GM19455 (cell line): ENCODE data around the gene OLFML2A.
"Not testable (repeated sequence)": the region's sequence is repeated elsewhere in the genome, so short reads cannot be mapped to it uniquely, and the experiment has no call there.

ENCODE experiments used
- ATAC-seq: cut with Tn5 transposase; IDR thresholded peaks from one replicate; pipeline ENCODE4 v1.9.1; 2021; ENCODE audit not compliant: unreplicated experiment

OLFML2A gene

DNA sequence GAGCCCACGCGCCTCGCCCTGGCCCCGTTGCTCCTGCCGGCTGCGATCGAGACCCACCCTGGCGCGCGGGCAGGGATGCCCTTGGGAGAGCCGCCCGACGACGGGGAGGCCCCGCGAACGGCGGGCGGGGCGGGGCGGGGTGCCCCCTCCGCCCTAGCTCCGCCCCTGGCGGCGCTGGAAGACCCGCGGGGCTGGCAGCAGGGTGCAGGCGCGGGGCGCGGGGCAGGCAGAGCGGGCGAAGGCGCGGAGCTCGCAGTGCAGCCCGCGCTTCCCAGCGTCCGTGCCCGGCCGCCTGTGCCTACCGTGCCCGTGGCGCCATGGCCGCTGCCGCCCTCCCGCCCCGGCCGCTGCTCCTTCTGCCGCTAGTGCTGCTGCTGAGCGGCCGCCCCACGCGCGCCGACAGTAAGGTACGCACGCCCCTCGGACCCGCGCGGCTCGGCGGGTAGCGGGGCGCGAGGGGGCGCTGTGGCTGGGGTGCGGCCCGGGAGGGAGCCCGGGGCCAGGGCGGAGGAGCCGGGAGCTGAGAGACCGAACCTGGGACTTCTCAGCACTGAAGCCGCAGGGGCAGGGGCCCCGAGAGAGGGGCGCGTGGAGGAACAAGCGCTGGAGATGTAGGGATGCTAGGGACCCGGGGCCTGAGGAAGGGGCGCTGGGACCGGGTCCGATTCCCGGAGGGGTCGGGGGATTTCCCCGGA lies at the start of gene OLFML2A:
Gene OLFML2A, plus strand, starts transcription at position 180 of the 695 bp plus-strand sequence. Its CDS starts 138 bp downstream, at position 318.
- ATAC-seq, result no peak

DNA sequence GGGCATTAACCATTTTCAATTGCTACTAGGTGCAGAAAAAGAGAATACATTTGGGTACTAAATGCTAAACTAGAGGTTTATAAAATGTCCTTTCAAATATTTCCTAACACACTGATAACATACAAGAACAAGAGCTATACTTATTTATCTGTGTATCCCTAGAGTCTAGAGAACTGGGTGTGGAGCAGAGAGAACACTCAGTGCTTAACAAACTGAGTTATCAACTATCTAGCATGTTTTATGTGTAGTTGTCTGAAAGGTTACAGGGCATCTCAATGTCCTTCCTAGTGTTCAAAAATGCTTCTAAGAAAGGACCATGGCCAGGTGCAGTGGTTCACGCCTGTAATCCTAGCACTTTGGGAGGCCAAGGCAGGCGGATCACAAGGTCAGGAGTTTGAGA lies 46.2 kb upstream of the OLFML2A start:
- no peak for ATAC-seq

DNA sequence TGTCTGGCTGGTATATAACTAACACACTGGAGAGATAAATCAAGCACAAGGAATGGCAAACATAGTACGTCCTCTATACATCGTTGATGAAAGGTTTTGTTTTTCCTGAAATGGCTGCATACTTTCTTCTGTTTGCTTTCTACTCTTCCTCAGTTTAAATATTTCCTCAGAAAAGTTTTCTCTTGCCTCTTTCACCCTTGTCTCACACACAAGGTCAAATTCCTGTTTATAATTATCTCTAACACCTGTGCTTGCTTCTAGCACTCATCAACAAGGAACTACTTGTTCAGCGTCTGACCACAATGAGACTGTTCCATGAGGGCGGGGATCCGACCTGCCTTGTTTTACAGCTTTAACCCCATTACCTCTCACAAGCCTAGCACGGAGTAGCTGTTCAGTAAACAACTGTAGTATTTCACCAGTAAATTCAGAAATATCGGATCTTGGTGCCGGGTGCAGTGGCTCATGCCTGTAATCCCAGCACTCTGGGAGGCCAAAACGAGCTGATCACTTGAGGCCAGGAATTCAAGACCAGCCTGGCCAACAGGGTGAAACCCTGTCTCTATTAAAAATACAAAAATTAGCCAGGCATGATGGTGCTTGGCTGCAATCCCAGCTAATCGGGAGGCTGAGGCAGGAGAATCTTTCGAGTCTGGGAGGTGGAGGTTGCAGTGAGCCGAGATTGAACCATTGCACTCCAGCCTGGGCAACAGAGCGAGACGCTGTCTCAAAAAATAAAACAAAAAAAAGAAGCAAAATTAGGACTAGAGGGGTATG lies 42.8 kb upstream of the OLFML2A start:
- no peak for ATAC-seq

DNA sequence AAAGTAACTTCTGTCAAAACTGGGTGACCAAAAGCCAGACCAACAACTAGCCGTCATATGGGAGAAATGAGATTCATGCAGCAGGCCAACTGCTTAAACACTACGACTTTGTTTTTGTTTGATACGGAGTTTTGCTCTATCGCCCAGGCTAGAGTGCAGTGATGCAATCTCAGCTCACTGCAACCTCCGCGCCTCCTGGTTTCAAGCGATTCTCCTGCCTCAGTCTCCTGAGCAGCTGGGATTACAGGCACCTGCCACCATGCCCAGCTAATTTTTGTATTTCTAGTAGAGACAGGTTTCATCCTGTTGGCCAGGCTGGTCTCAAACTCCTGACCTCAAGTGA lies 42.2 kb upstream of the OLFML2A start:
- not testable (repeated sequence) for ATAC-seq

DNA sequence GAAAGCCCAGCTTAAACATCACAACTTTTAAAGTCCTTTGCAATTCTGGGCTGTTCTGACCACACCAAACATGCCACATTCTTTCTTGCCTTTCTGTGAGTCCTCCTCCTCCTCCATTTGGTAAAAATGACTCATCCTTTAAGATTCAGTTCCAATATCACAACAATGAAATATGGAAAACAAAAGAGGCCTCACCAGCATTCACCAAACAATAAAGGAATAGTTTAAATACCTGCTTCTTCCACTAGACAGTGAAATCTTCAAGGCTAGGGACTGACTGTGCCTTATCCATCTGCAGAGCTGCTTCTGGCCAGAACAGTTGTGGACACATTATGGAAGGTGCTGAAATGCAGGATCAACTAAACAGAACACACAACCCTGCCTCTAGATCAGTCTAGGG lies 41.8 kb upstream of the OLFML2A start:
- no peak for ATAC-seq

DNA sequence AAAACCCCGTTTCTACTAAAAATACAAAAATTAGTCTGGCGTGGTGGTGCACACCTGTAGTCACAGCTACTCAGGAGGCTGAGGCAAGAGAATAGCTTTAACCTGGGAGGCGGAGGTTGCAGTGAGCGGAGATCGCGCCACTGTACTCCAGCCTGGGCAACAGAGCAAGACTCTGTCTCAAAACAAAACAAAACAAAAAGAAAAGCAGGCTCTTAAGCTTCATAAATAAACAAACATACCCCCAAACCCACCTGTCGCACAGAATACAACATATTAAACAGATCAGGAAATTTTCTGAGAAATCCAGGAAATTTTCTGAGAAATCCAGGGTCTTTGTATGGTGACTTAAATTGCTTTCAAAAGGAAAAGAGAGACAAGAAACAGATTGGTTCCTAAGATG lies 38.9 kb upstream of the OLFML2A start:
- ATAC-seq, result not testable (repeated sequence)

DNA sequence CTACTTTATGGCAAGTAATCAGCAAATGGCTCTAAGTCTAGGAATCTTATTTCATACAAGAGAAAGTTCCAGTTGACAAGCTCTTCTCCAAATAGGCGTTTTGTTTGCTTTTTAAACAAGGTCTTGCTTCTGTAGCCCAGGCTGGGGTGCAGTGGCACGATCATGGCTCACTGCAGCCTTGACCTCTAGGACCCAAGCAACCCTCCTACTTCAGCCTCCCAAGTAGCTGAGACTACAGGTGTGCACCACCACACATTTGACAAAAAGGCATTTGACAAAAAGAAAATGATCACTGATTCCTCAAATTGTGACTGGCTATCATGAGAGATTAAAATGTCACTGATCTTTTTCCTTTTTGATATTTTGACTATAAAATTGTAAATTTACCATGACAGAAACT lies 37.6 kb upstream of the OLFML2A start:
- no peak for ATAC-seq

DNA sequence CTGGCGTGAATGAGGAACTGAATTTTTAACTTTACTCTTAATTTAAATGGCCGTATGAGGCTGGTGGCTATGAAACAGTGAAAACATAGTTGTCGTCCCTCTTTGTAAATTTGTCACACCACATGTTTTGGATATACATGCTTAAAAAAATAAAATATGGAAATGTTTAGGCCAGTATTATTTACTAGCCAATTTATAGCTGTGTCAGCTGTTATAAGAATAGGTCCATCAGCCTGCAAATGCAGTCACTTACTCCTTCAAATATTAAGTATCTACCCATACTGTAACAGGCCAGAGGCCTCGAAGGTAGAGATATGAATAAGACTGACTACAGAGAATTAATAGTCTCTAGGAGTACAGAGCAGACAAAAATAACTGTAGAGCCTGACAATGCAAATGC lies 35.8 kb upstream of the OLFML2A start:
- ATAC-seq, result no peak

DNA sequence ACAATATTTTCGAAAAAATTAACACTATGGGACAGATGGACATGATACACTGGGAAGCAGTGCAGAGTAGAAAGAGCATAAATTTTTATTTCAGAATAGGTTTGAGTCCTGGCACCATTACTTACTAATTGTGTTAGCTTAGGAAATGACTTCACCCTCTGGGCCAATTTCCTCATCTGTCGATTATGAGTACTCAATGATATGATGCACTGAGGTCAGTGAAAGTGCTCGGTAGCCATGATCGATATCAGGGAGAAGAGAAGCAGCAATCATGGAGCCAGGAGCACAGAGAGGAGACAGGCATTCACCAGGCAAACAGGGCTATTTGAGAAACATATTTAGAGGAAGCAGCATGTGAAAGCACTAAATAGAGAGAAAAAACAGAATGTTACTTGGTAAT lies 35.3 kb upstream of the OLFML2A start:
- no peak for ATAC-seq

DNA sequence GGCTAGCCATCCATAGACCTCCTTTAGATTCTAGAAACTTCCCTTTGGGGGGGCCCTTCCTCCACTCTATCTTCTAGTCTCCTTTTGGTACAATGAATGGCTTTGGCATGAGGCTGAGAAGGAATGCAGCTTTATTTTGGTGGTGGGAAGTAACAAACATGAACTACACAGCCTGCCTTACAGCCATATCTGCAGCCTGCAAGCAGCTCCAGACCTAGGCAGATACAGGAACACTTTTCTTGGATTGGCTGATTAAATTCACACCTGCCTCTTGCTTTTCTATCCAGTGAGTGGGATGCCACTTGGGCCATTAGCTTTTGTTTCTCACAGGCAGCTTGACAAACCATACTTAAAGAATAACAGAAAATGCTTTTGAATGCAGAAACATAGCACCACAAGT lies 34.0 kb upstream of the OLFML2A start:
- ATAC-seq, result no peak

DNA sequence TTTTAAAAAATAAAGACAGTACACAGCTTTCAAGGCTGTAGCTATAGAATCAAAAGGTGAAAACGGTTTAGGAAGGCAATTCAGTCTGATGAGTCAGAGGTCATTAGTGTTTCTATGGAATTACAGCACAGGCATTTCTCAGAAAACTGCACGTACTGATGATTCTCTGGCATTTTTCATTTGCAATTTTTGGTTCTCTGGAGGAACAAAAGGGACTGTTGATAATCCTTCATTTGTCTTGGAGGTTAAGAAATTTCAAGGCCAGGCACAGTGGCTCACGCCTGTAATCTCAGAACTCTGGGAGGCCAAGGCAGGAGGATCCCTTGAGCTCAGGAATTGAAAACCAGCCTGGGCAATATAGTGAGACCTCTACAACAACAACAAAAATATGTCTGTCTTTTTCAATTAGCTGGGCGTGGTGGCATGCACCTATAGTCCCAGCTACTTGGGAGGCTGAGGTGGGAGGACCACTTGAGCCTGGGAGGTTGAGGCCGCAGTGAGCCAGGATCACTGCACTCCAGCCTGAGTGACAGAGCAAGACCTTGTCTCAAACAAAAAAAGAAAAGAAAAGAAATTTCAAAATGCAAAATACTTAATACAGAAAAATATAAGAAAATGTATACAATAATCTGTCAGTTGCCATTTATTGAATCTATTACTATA lies 33.1 kb upstream of the OLFML2A start:
- ATAC-seq, result no peak

DNA sequence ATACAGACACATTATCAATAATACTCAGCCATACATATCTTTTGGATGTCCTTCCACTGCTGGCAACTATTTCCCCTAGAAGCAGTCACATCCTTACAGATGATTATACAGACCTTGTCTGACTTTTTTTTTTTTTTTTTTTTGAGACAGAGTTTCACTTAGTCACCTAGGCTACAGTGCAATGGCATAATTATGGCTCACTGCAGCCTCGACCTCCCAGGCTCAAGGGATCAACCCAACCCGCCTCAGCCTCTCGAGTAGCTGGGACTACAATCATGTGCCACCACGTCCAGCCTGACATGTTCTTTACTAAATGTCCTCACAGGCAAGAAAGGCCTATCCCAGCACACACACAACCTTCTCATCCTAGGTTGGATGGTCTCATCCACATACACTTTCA lies 29.9 kb upstream of the OLFML2A start:
- no peak for ATAC-seq

DNA sequence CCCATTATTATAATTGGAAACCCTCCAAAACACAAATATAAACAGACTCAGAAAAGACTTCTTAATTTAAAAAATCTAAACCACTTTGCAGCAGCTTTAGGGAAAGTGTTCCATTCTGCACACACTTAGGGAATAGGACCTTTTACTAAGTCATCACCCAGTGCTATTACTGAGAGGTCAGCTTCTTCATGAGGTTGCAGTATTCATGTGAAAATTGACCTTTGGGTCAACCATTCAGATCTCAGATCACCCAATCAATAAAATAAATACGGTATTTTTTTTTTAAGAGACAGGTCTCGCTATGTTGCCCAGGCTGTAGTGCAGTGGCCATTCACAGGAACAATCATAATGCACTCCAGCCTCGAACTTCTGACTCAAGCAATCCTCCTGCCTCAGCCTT lies 27.6 kb upstream of the OLFML2A start:
- ATAC-seq, result no peak

DNA sequence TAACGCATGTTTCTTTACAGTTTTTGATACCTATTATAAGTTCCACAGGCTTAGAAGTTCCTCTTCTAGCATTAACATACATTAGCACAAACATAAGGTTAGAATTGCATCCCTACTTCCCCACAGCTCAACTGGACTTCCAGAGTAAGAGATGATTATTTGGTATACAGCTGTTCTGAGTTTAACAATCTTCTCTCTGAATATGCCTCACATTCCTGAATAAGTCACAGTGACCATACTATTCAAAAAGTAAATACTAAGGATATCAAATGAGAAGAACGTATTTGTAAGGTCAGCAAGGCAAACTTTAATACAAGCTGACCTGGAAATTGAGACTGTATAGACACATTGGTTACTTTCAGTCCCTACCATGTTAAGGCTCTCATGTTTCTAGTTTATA lies 27.2 kb upstream of the OLFML2A start:
- ATAC-seq, result no peak

DNA sequence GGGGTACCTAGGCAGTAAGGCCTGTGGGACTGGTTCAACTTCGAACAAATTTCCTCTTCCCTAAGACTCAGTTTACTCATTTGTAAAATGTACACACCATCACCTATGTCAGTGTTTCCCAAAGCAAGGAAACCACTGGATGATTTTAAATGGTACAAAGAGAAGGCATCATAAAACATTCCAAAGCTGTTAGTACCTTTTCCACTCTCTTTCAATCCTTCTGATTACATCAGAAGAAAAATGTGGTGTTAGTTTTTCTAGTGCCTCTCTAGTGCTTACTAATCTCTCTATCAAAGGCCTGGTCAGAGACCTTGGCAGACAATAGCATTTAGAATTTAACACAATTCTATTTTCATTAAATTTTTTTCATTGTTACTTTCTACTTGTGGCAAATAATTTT lies 24.0 kb upstream of the OLFML2A start:
- ATAC-seq, result no peak

DNA sequence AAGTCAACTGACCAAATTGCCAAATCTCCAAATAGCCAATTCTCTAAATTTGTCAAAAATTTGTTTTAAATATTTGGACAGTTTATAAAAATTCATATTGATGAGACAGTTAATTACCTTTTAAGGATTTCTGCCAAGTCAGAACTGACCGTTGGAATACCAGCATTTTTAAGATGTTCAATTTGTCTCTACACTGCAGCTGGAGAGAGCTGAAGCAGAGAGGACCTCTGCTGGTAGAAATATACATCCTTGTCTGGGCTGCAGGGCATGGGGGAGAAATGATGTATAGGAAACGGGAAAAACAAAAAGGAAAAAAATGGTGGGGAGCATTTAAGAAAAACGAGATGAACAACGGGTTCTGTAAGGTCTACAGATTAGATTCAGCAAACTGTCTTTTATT lies 22.6 kb upstream of the OLFML2A start:
- no peak for ATAC-seq

DNA sequence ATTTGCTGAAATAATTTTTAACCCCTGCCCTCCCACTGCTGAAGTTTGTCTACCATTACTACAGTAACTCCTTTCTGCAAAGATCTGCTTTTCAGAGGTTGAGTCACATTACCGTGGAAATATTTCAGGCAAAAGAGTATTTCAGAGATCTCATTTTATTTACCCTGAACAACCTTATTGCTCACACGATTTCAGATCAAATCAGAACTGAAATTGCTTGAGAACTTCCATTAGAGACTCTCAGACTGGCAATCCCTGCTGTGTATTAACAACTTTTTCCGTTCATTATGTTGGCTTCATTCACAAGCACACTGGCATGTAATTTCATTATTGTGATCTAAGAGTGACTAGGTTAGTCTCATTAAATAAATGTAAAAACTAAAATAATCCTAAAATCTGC lies 21.9 kb upstream of the OLFML2A start:
- no peak for ATAC-seq

DNA sequence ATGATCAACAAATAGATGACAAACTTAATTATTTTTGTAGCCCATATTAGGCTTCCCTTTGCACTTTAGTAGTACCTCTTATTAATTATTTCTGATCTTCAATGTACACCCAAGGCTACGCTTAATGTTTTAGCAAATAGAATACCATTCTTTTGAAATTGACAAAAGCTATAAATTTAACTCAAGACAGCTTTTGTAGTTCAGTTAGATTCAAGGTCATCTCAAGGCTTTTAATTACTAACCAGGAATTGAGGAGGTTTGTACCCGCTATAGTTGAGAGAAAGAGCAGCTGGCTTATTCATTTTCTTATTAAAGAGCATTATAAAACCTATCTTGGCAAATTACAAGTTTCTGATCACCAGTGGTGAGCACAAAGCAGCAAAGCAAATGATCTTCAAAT lies 20.9 kb upstream of the OLFML2A start:
- no peak for ATAC-seq

DNA sequence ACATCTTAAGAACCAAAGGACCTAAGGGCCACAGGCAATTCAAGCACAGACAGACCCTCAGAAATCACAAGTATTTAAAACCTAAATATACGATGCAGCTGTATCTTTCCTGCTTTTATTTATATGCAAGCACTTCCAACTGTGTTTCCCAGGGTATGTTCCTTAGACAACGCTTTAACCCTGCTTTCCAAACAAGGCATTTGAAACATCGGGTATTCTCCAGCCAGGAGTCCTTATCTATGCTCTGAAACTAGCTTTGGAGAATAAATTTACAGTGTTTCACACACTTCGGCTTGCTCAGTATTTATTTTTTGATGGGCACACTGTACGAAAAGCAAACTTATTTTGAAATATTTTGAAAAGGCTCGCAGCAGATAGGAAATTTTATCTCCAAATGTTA lies 19.3 kb upstream of the OLFML2A start:
- ATAC-seq, result no peak

DNA sequence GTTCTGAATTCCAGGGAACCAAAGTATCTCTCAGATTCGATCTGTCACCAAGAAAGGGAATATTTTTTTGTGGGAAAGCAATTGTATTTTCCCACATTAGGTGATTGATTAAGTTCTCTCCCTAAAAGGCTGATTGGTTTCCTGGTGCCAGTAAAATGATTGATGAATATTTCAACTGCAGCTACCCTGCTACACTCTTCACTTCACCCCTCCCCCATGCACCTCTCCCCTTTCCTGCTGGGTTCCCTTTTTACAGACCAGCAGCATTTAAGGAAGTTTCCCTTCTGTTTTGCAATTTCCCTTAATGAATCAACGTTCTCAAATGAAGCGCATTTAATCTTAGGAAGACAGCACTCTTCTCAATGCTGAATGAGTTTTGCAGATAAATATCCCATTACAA lies 18.9 kb upstream of the OLFML2A start:
- no peak for ATAC-seq

DNA sequence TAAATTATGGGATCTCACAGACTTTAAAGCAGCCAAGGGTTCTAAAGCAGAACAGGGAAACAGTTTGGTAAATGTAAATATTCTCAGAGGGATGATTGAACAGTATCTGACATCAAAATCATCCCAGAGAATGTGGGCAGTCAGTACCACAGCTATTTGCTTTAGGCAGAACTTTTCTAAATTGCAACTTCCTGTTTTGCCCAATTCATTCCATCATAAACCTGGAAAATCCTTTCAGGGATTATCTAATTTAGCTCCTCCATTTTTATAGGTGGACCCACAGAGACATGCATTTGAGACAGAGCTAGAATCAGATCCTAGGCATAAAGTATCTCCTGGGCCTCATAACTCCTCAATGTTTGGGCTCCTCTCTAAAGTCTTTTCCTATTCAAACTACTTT lies 18.2 kb upstream of the OLFML2A start:
- no peak for ATAC-seq

DNA sequence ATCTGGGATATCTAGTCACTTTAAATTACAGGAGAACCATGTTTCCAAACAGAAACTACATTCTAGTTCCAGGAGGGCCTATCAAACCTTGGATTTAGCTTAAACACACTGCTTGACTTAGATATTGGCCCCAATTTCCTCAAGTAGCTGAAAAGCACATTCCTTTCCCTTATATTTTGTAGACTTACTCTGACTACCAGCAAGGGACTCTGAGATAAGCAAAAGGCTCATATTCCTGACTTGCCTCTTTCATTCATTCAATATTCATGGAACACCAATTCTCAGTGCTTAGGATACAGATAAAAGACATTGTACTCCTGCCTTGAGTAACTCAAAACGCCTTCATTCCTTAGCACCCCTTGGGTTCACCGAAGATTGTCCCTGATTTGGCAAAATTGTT lies 17.6 kb upstream of the OLFML2A start:
- no peak for ATAC-seq
